Fibroblast of skin of right biceps (primary cell): ENCODE results near the gene RSPRY1.
"Not testable (repeated sequence)": the region's sequence is repeated elsewhere in the genome, so short reads cannot be mapped to it uniquely, and the experiment has no call there.

ENCODE experiments used
- DNase-seq: peaks from one replicate; pipeline ENCODE4 v3.0.0-alpha.2; 2013

Gene RSPRY1

DNA sequence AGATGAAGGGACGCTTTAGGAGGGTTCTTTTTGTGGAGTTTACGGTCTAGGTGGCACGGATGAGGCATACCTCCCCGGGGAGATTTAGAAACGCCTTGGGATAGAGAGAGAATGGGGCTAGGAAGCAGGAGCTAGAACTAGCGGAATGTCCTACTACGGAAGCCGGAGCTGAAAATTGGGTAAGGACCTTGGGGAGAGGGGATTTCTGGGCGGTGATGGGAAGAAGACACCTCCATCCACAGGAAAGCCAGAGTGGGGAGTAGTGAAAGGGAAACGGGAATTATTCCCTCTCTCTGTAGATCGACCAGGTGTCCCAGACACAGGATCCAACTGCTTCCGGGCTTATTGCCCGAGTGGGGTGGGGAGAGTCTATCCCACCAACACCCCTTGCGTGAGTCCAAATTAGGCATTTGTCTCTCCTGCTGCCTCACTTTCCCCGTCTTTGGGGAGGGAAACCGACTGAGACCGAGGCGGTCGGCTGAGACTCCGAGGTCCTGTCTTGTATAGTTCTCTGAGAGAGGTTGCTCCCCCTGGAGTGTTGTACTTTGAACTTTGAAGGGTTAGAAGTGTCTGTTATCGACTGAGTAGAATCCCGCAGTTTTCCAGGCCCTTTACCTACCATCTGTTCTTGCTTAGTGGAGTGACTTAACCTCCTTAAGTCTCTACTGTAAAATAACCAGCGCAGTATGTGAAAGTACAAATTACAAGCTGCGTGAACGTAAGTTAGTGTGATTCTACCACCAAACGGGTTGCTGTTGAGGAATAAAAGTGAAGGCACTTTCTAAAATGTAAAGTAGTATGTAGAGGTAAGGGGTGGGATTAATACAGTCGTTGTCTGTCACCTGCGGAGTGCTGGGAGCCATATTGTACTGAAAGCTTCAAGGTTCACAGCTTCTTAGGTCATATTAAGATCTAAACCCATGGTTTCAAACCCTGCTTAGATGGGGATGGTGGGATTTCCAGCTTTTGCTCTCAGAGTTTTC lies 1.0 kb downstream of the RSPRY1 start:
- DNase-seq = peak; percentile 26

DNA sequence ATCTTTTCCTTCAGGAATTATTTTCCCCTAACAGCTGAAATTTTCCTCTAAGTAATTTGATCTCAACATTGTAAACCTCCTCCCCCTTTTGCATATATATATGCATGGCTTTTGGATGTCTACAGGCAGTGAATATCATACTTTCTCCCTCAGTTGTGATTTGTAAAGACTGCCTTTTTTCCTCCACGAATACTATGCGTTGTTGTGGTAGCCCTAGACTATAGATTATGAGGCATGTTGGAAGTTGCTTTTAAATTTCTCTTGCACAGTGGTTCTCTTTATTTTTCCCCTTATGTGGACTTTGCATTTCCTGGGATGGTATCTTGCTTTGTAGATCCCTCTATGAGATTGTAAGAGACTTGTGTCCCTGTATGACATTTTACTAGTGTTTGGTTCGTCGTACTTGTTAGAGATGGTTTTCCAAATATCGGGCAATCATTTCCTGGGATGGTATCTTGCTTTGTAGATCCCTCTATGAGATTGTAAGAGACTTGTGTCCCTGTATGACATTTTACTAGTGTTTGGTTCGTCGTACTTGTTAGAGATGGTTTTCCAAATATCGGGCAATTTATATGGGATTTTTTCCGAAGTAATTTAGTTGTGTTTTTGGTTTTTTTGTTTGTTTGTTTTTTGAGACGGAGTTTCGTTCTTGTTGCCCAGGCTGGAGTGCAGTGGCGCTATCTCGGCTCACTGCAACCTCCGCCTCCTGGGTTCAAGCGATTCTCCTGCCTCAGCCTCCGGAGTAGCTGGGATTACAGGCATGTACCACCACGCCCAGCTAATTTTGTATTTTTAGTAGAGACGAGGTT lies 2.0 kb downstream of the RSPRY1 start:
- not testable (repeated sequence) for DNase-seq

DNA sequence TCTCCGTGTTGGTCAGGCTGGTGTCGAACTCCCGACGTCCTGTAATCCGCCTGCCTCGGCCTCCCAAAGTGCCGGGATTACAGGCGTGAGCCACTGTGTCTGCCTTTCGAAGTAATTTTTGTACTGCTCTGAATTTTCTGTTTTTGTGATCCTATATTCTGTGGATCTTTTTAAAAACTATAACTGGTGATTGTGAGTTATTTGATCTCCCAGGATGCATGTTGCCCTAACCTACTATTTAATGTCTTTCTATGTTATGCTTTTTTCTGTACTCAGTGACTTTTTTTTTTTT lies 2.5 kb downstream of the RSPRY1 start:
- DNase-seq = no peak

DNA sequence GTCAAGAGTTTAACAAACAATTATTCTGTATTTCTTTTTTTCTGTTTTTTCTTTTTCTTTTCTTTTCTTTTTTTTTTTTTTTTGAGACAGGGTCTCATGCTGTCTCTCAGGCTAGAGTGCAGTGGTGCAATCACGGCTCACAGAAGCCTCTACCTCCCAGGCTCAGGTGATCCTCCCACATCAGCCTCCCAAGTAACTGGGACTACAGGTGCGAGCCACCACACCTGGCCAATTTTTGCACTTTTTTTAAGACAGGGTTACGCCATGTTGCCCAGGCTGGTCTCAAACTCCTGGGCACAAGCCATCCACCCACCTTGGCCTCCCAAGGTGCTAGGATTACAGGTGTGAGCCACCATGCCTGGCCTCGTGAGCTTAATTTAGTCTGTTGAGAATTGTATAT lies 3.4 kb downstream of the RSPRY1 start:
- DNase-seq = not testable (repeated sequence)

DNA sequence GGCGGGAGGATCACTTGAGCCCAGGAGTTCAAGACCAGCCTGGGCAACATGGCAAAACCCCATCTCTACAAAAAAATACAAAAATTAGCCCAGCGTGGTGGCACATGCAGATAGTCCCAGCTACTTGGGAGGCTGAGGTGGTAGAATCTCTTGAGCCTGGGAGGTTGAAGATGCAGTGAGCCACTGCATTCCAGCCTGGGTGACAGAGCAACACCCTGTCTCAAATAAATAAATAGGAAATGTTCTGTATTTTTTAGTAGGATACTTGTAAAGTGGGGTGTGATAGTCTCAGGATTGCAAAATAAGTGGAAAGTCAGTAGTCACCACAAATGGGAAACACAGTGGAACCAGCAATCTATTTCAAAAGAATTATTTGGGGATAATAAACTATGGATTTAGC lies 4.0 kb downstream of the RSPRY1 start:
- DNase-seq = no peak

DNA sequence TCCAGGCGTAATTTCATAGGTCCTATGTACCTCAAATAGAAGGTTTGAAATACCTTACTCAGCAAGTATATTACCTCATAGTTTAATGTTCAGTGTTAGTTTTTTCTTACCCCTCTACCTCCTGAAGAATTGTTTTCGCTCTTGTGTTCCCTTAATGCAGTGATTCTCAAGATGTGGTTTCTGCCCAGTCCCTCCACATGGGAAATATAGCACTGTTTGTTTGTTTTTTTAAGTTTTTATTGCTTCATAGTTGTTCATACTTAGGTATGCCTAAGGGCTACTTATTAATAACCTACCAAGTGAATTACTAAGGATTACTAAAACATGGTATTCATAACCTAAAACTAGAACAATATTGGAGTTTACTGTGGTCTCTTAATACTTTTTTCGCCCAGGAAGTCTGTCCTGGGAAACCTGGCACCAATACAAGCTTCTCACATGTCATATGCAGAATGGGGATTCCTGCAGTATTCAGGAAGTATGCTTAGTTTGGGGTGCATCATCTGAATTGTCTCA lies 5.0 kb downstream of the RSPRY1 start:
- DNase-seq = peak; percentile 33

DNA sequence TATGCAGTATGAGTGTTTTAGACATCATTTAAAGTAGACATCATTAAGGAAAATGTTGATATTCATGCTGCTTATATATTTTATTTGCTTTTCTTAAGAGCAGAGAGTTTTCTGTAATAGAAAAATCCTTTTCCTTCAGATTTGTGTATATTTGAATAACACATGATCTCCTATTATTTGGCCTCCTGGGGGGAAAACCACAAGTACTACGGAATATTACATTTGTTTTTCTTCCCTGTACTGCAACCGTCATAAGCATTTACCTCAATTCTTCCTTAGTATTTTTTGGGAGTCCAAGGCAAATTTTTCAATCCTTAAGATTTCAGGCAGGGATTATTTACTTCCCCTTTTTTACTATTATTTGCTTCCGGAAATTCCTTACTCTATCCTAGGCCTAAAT lies 6.0 kb downstream of the RSPRY1 start:
- peak; percentile 41 for DNase-seq

DNA sequence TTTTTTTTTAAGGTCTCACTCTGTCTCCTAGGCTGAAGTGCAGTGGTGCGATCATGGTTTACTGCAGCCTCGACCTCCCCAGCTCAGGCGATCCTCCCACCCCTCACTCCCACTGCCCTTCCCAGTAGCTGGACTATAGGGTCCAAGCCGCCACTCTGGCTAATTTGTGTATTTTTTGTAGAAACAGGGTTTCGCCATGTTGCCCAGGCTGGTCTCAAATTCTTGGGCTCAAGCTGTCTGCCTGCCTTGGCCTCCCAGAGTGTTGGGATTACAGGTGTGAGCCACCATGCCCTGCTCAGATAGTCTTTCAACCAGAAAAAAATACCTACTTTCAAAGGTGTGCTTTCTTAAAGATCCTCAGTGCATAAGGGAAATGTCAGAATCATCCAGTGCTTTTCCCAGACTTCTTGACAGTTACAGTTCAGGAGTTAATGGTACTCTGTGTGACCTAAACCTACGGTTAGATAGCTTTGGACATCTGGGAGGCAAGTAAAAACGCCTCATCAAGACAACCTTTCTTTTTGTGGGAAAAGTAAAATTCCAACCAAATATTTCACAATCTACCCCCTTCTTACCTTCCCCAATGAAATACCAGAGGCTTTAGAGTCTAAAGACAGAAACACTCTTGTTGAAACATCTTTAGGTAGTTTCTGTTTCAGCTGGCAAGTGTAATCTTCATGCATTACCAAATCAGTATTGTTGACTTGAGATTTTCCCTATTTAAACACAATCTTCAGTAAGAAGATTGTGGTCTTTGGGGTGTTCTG lies 6.8 kb downstream of the RSPRY1 start:
- DNase-seq = peak; percentile 67

DNA sequence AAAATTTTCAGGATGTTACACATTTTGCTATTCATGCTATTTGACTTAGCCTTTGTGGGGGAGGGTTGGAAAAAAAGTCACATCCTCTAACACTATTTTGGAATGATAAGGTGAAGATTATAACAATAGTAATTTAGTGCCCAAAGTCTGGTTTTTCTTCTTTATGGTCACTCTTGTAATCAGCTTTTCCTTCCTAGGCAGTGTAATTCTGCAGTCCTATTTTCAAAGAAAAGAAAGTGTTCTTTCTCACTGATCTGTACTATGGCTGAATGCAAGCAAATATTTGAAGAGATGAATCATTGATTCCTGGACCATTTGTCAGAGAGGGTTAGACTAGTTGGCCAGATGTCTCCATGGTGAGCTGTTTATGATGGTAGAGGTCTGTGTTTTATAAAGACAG lies 8.4 kb downstream of the RSPRY1 start:
- DNase-seq = peak; percentile 94

DNA sequence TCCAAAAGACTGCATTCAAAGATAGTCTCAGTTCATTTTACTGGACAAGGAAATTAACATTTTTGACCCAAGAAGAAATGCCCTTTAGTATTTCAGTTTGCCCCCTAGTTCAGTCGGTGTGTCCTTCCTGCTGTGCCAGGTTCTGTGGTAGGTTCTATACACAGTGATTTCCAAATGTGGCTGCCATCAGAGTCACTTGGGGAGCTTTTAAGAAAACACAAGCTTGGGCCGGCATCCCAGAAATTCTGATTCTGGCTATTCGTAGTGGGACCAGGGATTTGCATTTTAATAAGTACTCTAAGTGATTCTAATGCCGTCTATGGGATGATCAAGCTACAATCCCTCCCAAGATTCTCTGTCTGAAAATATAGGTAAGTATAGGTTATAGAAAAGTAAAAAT lies 10.2 kb downstream of the RSPRY1 start:
- DNase-seq = no peak

DNA sequence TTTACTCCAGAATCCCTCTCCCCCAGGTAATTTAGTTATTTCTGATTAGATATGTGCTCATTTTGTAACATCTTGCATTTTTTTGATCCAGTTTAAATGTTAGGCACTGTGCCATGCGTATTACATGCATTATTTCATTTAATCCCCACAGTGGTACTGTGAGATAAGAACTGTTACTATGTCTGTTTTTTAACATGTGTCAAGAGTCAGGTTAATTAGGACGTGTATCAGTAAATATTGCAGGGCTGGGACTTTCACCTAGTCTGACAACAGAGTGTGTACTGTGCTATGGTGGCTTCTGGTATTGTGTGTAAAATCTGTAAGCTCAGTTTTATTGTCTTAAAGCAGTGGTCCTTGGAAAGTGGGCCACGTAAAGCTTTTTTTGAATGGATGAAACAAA lies 10.6 kb downstream of the RSPRY1 start:
- DNase-seq = no peak

DNA sequence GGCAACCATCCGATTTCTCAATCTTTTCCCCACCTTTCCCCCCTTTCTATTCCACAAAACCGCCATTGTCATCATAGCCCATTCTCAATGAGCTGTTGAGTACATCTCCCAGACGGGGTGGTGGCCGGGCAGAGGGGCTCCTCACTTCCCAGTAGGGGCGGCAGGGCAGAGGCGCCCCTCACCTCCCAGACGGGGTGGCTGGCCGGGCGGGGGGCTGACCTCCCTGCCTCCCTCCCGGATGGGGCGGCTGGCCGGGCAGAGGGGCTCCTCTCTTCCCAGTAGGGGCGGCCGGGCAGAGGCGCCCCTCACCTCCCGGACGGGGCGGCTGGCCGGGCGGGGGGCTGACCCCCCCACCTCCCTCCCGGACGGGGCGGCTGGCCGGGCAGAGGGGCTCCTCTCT lies 14.2 kb downstream of the RSPRY1 start:
- DNase-seq = not testable (repeated sequence)

DNA sequence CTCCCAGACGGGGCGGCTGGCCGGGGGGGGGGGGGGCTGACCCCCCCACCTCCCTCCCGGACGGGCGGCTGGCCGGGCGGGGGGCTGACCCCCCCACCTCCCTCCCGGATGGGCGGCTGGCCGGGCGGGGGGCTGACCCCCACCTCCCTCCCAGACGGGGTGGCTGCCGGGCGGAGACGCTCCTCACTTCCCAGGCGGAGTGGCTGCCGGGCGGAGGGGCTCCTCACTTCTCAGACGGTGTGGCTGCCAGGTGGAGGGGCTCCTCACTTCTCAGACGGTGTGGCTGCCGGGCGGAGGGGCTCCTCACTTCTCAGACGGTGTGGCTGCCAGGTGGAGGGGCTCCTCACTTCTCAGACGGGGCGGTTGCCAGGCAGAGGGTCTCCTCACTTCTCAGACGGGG lies 14.8 kb downstream of the RSPRY1 start:
- not testable (repeated sequence) for DNase-seq

DNA sequence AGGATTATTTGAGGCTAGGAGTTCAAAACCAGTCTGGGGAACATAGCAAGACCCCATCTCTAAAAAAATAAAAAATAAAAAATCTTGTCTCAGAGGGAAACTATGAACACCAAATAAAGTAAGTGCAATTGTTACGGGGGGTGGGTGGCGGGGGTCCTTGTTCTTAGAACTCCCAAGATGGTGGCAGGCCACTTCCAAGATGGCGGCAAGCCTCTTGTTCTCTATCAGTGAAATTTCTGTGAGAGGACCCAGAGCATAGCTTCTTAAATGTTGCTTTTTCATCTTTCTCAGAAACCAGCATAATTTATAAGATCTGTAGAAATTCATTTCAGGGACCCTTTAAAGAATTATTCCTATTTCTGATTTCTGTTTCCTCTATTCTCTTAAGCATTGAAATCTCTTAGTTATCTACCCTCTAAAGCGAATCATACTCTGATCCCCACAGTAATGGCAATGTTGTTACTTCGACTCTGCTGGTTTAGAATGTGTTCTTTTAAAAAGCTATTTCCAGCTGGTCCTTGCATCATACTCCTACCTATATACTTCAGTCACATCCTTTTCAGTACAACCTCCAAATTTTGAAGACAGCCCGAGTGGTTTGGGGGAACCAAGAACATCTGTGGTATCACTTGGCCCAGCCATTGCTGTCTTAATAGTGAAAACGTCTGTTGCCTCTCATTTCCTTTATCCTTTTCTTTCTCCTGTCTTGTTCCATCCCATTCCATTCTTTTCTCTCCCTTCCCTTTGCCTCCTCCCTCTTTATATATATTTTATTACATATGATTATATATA lies 16.2 kb downstream of the RSPRY1 start:
- no peak for DNase-seq

DNA sequence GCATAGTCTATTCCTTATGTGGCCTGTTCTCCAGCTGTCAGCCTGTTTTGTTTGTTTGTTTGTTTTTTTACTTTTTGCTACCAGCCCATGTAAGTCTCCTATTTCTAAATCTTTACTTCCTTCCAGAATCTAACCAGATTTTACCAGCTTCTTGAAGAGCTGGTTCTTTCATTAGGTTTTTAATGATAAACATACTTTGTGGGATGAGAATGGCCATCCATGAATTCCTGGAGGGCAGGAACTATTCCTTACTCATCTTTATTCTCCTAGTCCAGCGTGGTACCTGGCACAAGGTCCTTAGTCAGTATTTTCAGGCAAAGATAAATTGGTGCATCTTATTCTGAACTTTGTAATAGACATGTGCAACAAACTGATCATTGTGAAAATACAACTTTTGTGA lies 17.3 kb downstream of the RSPRY1 start:
- DNase-seq = peak; percentile 15

DNA sequence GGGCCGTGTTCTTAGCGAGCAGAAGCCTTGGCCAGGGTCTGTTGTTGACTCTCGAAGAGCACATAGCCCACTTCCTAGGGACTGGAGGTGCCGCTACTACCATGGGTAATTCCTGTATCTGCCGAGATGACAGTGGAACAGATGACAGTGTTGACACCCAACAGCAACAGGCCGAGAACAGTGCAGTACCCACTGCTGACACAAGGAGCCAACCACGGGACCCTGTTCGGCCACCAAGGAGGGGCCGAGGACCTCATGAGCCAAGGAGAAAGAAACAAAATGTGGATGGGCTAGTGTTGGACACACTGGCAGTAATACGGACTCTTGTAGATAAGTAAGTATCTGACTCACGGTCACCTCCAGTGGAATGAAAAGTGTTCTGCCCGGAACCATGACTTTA lies 18.5 kb downstream of the RSPRY1 start:
- DNase-seq = no peak

DNA sequence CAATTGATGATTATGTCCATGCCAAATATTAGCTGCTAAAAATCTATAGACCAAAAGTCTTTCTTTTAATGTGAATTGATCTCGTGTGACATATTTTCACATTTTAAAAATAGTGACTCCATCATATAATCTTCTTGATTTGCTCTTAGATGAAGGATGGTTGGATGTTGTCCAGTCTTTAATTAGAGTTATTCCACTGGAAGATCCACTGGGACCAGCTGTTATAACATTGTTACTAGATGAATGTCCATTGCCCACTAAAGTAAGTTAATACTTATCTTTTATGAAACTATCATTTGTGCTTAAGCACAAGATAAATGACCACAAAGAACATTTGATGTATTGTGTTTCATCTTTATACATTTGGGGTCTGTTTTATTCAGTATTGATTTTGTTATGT lies 22.8 kb downstream of the RSPRY1 start:
- no peak for DNase-seq

DNA sequence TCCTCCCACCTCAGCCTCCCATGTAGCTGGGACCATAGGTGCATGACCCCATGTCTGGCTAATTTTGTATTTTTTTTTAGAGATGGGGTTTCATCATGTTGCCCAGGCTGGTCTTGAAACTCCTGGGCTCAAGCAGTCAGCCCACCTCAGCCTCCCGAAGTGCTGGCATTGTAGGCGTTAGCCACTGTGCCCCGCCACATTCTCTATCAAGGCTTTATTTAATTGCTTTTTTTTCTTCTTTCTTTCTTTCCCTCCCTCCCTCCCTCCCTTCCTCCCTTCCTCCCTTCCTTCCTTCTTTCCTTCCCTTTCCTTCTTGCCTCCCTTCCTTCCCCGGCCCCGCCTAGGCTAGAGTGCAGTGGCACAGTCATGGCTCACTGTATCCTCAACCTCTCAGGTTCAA lies 23.7 kb downstream of the RSPRY1 start:
- DNase-seq = no peak

DNA sequence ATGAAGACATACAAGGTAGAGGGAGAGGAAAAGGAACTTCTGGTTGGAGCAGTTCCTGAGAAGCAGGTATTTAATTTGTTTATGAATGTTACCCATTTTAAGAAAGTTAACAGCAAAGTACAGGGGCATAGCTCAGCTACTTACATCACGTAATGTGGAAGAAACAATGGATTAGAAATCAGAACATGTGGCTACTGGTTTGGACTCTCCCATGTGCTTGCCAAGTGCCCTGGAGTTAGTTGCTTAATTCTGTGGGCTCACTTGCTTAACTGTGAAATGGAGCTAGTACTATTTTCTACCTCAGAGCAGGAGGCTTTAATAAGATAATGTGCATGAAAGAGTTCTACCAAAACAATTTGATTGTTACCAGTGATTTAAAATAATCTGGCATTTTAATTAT lies 27.3 kb downstream of the RSPRY1 start:
- DNase-seq = no peak

DNA sequence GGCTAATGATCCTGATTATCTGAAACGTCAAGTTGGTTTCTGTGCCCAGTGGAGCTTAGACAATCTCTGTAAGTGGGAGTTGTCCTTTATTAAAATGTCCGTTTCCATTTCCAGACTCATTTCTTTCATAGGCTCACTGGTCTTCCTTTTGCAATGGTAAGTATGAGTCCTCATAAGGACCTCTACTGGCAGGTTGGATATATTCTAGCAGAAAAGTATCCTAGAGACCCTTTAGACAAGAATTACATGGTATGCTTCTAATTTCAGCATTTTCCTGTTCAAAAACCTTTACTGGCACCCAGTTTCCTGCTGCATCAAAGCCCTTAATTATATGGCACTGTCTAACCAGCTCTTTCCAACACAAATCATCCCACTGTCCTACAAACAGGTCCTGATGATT lies 30.8 kb downstream of the RSPRY1 start:
- no peak for DNase-seq

DNA sequence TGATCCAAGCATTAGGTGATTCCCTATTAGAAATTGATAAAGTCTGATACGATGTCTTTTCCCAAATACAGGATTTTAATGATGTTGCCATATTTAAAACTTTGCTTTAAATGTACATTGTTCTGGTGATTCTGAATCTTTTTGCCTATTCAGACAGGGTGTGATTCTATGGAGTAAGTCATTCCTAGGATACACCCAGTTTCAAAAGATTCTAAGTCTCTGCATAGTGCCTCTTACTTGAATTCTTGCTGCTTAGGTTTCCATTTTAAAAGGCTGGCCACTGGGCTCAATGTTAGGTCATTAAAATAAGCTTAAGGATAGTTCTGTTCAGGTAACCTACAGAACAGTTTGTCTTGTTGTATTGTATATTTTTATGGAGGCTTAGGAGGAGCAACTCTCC lies 36.9 kb downstream of the RSPRY1 start:
- no peak for DNase-seq

DNA sequence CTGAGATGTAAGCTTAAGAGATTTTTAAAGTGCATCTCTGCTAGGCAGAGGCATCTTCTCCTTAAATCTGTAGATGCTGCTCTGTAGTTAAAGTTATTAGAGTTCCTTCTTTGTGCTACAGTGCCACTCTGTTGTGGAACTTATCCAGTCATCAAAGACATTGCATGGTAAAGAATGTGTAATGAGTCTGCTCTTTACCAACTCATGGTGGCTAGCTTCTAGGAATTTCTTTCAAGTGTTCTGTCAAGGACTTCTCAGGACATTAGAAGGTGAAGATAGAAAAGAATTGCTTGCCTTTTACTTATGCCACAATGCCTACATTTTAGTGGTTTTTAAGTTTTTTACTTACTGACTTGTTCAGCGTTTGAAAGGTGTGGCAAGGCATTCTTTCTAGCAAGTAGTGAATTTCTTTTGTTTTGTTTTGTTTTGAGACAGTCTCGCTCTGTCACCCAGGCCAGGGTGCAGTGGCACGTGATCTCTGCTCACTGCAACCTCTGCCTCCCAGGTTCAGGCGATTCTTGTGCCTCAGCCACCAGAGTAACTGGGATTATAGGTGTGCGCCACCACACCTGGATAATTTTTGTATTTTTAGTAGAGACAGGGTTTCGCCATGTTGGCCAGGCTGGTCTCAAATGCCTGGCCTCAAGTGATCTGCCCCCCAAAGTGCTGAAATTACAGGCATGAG lies 38.7 kb downstream of the RSPRY1 start:
- DNase-seq = no peak
